ENCODE results near the gene STRAP.
"Not testable (repeated sequence)": the region's sequence is repeated elsewhere in the genome, so short reads cannot be mapped to it uniquely, and the experiment has no call there.

Gene STRAP

DNA sequence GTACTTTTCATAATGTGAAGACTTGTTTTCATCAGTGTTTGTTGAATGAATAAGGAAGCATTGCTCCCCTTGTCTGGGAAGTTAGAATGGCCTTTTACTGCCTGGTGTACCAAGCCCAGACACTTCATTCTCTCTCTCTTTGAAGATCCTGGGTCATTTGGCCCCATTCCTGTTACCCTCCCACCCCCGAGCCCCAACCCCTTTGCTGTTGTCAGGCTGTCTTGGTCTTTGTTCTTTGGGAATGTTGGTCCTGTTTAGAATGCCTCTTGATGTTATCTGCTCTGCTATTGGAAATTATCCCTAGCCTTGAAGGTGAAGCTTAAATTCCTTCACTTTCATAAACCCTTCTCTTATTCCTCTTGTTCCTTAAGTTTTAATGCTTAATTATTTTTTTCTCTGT lies 42.8 kb downstream of the STRAP start:
- DNase-seq (ENCODE audit: low read depth in 2 of 2): no peak

DNA sequence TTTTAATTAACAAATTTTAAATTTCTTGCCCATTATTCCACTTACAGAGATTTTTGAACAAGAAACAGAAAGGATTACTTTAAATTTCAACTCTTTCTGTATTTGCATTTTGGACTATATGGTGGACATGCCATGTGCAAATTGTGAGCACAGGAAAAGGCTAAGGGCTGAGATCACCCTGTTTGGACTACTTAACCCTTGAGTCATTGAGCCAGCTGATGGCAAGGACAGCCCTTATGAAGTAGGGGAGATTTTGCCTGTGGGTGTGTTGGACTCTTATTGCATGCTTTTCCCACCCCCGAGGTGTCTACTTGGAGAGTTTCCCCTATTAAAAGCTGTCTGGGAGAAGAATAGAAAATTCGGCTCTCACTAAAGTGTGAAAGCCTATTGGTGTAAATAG lies 46.2 kb downstream of the STRAP start:
- no peak for DNase-seq (ENCODE audit: low read depth in 2 of 2)

DNA sequence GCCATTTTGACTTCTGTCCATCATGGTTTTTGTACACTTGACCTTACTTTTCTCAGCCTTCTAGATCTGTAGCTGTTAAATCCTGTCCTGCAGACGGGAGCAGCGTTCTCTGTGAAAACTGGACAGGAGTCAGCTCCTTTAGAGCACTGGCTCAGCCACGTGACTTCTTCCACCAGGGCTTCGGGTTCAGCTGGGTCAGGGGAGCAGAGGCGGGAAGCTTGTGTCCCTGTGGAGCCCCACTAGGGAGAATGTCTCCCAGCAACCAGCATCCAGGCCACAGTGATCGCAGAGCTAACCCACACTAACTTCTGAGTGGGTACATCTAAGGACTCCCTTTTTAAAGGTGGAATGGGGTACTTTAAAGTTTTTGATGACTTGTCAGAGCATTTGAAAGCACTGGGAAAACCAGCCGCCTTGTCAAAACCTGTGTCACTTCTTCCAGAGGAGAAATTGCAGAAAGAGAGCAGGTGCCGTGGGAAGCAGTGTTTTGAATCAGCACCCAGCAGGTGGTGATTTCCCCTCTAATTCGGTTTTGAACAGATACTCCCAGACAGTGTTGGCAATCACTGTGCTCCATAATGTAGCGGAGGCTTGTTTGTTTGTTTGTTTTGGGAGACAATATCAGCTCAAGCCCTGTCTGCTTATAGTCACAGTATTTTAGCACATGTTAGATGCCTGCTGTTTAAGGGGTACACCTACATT lies 46.8 kb downstream of the STRAP start:
- no peak for DNase-seq (ENCODE audit: low read depth in 2 of 2)

DNA sequence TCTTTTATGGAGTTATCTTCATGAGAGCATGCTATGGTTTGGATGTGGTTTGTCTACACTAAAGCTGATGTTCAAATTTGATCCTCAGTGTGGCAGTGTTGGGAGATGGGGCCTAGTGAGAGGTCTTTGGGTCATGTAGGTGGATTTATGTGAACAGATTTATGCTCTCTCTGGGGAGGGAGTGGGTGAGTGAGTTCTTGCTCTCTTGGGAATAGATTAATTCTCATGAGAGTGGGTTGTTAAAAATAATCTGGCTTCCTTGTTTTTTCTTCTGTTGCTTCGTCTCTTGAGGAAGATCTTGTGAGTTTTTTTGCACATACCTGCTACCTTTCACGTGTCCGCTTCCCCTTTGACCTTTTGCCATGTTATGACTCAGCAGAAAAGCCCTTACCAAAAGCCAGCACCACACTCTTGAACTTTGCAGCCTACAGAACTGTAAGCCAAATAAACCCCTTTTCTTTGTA lies 49.4 kb downstream of the STRAP start:
- no peak for DNase-seq (ENCODE audit: low read depth in 2 of 2)

DNA sequence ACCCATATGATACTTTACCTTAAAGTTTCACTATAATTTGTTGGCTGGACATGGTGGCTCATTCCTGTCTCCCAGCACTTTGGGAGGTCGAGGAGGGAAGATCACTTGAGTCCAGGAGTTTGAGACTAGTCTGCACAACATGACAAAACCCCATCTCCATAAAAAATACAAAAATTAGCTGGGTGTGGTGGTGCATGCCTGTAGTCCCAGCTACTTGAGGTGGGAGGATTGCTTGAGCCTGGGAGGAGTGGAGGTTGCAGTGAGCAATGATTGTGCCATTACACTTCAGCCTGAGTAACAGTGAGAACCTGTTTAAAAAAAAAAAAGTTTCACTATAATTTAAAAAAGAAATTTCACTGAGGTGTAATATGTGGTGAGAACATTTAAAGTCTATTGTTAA lies 50.1 kb downstream of the STRAP start:
- DNase-seq (ENCODE audit: low read depth in 2 of 2): no peak

DNA sequence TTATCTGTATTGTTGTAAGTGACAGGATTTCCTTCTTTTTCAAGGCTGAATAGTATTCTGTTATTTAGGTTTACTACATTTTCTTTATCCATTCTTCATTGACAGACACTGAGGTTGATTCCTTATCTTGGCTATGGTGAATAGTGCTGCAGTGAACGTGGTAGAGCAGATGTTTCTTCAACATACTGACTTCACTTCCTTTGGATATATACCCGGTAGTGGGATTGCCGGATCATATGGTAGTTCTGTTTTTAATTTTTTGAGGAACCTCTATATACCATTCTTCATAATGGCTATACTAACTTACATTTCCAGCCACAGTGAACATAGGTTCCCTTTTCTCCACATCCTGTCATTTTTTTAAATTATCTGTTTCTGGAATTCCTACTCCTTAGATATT lies 50.8 kb downstream of the STRAP start:
- no peak for DNase-seq (ENCODE audit: low read depth in 2 of 2)

DNA sequence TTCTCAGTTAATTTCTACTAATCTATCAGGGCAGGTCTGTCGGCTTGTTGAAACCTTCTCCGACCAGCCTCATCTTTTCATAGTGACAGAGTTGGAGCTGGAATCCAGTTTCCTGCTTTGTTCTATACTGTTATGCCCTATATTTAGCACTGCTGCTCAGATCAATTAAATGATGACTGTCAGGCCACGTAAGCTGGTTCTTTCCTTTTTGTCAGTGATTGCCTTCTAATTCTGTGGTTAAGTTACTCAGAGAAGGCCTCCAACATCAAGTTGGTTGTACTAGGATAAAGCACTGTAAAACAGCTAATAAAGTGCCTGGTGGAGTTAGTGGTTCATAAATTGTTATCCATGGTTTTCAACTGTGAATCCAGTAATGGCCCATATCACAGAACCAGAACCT lies 51.6 kb downstream of the STRAP start:
- DNase-seq (ENCODE audit: low read depth in 2 of 2): no peak

DNA sequence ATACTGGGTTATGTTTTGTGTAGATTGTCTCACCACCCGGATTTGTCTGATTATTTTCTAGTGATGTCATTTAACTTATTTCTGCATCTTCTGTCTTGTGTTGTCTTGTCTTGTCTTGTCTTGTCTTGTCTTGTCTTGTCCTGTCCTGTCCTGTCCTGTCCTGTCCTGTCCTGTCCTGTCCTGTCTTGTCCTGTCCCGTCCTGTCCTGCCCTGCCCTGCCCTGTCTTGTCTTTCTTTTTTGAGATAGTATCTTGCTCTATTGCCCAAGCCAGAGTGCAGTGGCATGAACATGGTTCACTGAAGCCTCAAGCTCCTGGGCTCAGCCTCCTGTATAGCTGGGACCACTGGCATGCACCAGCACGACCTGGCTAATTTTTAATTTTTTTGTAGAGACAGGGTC lies 54.6 kb downstream of the STRAP start:
- no peak for DNase-seq (ENCODE audit: low read depth in 2 of 2)

DNA sequence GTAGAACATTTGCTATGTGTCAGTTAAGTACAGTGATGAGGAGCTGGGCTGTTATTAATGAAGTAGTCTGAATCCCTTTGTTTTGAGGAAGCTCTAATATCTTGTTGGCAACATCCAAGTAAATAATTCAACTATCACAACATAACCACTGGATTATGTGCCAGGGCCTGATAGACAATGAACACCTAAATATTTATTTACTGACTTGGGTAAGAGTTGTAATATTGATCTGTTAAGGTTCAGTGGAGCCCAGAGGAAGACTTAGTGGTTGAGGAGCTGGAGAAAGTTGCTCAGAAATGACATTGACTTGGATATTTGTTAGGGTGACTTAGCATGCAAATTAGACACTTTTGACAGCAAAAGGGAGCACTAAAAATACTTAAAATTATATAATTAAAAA lies 55.7 kb downstream of the STRAP start:
- no peak for DNase-seq (ENCODE audit: low read depth in 2 of 2)

DNA sequence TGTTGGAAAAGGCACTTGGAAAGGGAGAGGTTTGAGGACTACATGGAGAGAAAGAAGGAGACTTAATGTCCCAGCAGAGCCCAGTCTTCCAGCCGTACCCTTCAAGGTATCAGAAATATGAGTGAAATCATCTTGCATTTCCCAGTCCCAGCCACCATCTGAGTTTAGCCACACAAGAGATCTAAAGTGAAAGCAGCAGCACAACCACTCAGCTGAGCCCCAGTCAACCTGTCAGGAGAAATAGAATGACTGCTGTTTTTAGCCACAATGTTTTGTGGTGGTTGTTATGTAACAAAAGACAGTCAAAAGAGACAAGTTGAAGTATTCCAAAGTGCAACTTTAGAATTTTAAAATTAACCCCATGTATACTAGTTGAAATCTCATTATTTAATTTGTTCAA lies 56.9 kb downstream of the STRAP start:
- DNase-seq (ENCODE audit: low read depth in 2 of 2): no peak

DNA sequence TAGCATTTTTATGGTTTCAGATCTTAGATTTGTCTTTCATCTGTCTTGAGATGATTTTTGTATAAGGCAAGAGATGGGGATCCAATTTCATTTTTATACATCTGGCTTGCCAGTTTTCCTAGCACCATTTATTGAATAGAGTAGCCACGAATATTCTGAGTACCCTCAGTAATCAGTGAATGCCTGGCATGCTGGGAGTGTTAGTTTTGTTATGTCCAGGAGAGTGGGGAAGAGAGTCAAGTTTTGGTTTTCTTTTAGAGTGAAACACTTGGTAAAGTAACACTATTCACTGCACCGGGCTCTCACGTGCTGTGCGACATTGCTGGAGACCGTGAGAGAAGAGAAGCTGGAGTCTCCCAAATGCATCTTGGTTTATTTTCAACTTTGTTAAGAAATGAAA lies 60.3 kb downstream of the STRAP start:
- DNase-seq (ENCODE audit: low read depth in 2 of 2): no peak

DNA sequence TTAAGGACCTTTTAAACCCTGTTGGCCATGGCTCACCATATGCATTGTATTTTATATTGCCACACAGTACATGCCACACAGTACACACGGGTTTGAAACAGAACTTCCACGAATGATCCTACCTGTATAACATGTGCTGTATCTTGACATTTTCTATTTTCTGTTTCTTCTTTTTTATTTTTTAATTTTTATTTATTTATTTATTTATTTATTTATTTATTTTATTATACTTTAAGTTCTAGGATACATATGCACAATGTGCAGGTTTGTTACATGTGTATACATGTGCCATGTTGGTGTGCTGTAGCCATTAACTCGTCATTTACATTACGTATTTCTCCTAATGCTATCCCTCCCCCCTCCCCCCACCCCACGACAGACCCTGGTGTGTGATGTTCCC lies 61.3 kb downstream of the STRAP start:
- DNase-seq (ENCODE audit: low read depth in 2 of 2): not testable (repeated sequence)

DNA sequence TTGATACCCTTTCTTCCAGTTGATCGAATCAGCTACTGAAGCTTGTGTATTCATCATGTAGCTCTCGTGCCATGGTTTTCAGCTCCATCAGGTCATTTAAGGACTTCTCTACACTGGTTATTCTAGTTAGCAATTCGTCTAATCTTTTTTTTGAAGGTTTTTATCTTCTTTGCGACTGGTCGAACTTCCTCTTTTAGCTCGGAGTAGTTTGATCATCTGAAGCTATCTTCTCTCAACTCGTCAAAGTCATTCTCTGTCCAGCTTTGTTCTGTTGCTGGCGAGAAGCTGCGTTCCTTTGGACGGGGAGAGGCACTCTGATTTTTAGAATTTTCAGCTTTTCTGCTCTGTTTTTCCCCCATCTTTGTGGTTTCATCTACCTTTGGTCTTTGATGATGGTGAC lies 66.3 kb downstream of the STRAP start:
- DNase-seq (ENCODE audit: low read depth in 2 of 2): not testable (repeated sequence)
